Esophagus squamous epithelium (tissue), 4 donors: ENCODE measurements around the gene MECP2.

ENCODE experiments used
- POLR2A ChIP-seq, 4 donors: fragments of 450-650 bp; IDR thresholded peaks; one replicate each; pipeline ENCODE4 v1.6.1; 2017; ENCODE audit warnings: antibody characterized with exemption in 4 of 4, mild to moderate bottlenecking in 4 of 4, moderate library complexity in 3 of 4
- TF ChIP-seq, protein P1 (sequence below), 6 experiments: fragments of 450-650 bp in 4 of 6; fragments of 200-600 bp in 2 of 6; sonication (generic) in 2 of 6; IDR thresholded peaks; one replicate each; pipeline ENCODE4 v1.5.1; 2016 to 2019; ENCODE audit warnings: antibody characterized with exemption in 6 of 6, mild to moderate bottlenecking in 4 of 6, moderate library complexity in 4 of 6

DNA sequence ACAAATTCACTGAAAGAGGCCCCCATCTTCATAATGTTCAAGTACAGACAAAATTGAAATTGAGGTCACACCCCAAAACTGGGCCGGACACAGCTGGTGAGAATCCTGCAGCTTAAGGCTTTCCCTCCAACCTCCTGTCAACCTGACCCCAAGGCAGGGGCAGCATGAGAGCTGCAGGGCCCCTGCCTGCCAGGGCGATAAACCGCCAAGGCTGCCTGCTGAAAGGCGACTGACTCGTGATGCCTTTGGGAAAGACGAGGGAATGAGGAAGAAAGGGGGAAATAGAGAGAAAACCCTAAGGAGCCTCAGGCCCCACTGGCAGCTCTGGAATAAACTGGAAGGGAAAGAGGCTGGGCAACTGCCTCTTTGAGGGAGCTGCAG is 70.5 kb downstream of the MECP2 start:
- TF ChIP-seq, protein P1, sequence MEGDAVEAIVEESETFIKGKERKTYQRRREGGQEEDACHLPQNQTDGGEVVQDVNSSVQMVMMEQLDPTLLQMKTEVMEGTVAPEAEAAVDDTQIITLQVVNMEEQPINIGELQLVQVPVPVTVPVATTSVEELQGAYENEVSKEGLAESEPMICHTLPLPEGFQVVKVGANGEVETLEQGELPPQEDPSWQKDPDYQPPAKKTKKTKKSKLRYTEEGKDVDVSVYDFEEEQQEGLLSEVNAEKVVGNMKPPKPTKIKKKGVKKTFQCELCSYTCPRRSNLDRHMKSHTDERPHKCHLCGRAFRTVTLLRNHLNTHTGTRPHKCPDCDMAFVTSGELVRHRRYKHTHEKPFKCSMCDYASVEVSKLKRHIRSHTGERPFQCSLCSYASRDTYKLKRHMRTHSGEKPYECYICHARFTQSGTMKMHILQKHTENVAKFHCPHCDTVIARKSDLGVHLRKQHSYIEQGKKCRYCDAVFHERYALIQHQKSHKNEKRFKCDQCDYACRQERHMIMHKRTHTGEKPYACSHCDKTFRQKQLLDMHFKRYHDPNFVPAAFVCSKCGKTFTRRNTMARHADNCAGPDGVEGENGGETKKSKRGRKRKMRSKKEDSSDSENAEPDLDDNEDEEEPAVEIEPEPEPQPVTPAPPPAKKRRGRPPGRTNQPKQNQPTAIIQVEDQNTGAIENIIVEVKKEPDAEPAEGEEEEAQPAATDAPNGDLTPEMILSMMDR (IDR thresholded peaks at IDR 0.05) = no peak
- no peak for TF ChIP-seq POLR2A (IDR thresholded peaks at IDR 0.05)
